Fibroblast of mammary gland (primary cell): ENCODE measurements around the gene ANO10.

Source experiments
- DNase-seq: peaks from one replicate; pipeline ENCODE4 v3.0.0-alpha.2; 2010; ENCODE audit warnings: low read depth
- H3K4me3 ChIP-seq: 2 replicates; pipeline ENCODE4 v1.5.1; 2011; ENCODE audit warnings: low read depth, mild to moderate bottlenecking, low read length, moderate library complexity; ENCODE audit not compliant: control insufficient read depth
- CTCF ChIP-seq: conservative IDR thresholded peaks from 2 replicates; pipeline ENCODE4 v1.5.1; 2011; ENCODE audit warnings: low read depth, low read length, inconsistent platforms; ENCODE audit not compliant: control insufficient read depth, insufficient read depth

The ANO10 gene

GRCh38 chr3:43344520-43344919 is 277.3 kb downstream of the ANO10 start:
- no peak overlapping the region for H3K4me3 ChIP-seq
- no peak for DNase-seq
- TF ChIP-seq CTCF = no peak

- no peak for TF ChIP-seq CTCF
- no peak overlapping the region for H3K4me3 ChIP-seq
- no peak for DNase-seq
These were observed 278.0 kb downstream of the ANO10 start for GRCh38 chr3:43343815-43344214.

- no peak for DNase-seq
These were observed 278.6 kb downstream of the ANO10 start for GRCh38 chr3:43343185-43343584.

GRCh38 chr3:43341788-43342187 is 280.0 kb downstream of the ANO10 start:
- no peak overlapping the region for H3K4me3 ChIP-seq
- TF ChIP-seq CTCF = no peak
- no peak for DNase-seq

More at GRCh38 chr3:43343185-43343584, 278.6 kb downstream of the ANO10 start:
- H3K4me3 ChIP-seq = no peak overlapping the region
- TF ChIP-seq CTCF = no peak

GRCh38 chr3:43340403-43340802 is 281.4 kb downstream of the ANO10 start:
- TF ChIP-seq CTCF = no peak
- H3K4me3 ChIP-seq = no peak overlapping the region
- no peak for DNase-seq

GRCh38 chr3:43338295-43338694 is 283.5 kb downstream of the ANO10 start:
- no peak for DNase-seq
- H3K4me3 ChIP-seq = no peak overlapping the region

More at GRCh38 chr3:43338295-43338694, 283.5 kb downstream of the ANO10 start:
- no peak for TF ChIP-seq CTCF
